Limb (tissue), 2 donors: ENCODE measurements around the gene PDE3B.
"Not testable (repeated sequence)": the region's sequence is repeated elsewhere in the genome, so short reads cannot be mapped to it uniquely, and the experiment has no call there.

Experiments used
- DNase-seq, 2 donors: peaks; one replicate each; pipeline ENCODE4 v3.0.0-alpha.2; 2016; ENCODE audit errors: extremely low spot score in 2 of 2

The PDE3B gene

DNA sequence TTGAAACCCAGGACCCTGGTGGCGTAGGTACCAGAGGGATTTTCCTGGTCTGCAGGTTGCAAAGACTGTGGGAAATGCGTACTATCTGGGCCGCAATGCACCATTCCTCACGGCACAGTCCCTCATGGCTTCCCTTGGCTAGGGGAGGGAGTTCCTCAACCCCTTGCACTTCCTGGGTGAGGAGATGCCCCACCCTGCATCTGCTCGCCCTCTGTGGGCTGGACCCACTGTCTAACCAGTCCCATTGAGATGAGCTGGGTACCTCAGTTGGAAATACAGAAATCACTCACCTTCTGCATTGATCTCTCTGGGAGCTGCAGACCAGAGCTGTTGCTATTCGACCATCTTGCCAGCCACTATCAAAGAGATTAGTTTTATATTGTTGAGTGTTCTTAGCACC, 100.1 kb downstream of the PDE3B start:
- DNase-seq = not testable (repeated sequence)

DNA sequence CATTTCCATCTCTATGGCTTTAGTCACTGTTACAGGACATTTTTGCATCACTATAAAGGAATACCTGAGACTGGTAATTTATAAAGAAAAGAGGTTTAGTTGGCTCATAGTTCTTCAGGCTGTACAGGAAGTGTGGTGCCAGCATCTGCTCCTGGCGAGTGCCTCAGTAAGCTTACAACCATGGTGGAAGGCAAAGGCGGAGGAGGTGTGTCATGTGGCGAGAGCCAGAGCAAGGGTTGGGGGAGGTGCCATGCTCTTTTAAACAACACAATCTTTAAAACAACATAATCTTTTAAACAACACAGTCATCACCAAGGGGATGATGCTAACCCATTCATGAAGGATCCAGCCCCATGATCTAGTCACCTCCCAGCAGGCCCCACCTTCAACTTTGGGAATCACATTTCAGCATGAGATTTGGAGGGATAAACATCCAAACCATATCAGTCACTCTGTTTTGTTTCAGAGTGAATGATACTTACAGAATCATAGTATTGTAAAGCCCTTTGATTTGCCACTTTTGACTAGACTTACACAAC, 103.3 kb downstream of the PDE3B start:
- DNase-seq = no peak

DNA sequence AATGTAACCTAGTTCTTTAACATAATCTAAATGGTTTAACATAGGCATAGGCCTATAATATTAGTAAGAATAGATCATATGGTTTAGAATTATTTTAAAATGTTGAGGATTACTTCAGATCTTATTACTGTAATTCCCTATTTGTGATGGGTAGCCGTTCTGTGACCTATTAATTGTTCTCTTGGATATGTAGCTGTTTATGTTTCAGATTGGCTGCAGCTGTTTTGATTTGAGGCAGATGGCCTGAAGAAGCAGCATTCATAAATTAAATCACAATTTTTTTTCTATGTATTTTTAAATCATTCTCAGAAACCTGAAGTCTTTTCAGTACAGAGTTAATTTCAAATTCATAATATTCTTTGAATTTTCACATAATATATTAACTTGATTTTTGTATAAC, 104.5 kb downstream of the PDE3B start:
- peak in 1 of 2 donors; percentile 8 for DNase-seq

GRCh38 chr11:14750911-14751310, 107.3 kb downstream of the PDE3B start:
- no peak for DNase-seq

DNA sequence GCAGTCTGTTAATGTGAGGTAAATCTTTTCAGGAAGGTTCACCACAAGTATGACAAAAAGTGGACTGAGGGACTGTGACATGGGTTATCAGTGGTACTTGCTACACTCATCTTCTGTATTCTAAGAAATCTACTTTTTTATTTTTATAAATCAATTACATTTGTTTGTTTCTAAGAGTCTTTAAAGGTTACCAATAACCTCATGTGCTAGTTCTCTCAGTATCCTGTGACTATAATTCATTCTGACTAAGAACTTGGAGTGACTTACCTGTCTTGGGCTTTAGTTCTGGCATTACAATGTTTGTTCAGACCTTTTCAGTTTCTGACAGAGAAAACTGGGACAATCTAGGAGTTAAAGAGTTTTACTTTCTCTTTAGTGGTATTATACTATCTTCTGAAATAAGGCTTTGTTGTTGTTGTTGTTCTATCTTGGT, 108.4 kb downstream of the PDE3B start:
- DNase-seq = no peak

GRCh38 chr11:14755140-14755539, 111.5 kb downstream of the PDE3B start:
- no peak for DNase-seq

- no peak for DNase-seq
Observed at GRCh38 chr11:14756349-14756748, 112.7 kb downstream of the PDE3B start.

DNA sequence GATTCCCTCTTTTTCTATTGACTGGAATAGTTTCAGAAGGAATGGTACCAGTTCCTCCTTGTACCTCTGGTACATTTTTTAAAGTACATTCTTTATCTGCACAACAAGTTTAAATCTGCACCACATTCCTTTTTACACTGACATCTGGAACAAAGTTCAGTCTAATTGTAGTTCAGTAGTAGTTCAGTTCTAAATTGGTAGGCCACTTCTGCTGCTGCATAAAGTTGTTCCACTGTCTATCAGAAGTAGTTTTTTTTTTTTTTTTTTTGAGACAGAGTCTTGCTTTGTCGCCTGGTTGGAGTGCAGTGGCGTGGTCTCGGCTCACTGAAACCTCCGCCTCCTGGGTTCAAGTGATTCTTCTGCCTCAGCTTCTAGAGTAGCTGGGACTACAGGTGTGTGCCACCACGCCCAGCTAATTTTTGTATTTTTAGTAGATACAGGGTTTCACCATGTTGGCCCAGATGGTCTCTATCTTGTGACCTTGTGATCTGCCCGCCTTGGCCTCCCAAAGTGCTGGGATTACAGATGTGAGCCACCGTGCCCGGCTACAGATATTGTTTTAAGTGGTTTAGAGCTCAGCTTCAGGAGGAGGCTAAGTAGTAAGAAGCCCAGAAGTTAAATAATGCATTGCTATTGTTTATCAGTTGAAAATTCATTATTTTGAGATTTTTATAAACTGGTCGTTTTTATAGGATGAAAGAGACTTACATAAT, 115.9 kb downstream of the PDE3B start:
- not testable (repeated sequence) for DNase-seq

DNA sequence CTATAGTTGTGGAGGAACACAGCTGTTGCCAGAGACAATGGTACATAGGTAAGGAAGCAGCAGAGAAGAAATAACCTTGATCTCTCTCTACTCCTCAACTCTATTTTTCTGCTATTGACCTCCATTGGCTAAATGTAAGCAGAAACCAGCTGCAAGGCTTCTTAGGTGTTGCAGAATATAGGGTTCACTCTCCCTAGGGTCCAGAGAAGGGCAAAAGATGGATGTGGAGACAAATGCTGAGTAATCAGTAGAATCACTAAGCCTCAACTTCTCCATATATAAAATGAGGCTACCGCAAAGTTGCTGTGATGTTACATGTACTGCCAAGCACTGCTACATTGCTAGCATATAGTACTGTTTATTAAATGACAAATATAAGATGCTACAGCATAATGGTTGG, 120.6 kb downstream of the PDE3B start:
- DNase-seq = no peak

- no peak for DNase-seq
Observed at GRCh38 chr11:14764579-14765527, 121.2 kb downstream of the PDE3B start.

DNA sequence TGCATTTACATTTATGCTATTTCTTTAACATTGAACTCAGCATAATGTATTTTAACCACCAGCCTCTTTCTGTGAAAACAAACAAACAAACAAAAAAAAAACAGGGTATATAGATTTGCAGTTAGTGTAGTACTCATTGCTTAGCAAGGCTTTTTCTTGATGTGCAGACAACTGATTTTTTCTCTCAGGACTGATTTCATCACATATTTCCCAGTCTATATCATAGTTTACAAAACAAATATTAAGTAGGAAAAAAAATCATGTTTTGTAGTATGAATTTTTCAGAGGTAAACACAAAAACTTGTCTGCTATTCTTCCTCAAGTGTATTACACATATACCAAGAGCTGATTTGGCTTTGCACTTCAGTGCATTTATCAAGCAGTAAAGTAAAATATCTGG, 123.0 kb downstream of the PDE3B start:
- no peak for DNase-seq

GRCh38 chr11:14768526-14769188, 125.1 kb downstream of the PDE3B start:
- DNase-seq = no peak

DNA sequence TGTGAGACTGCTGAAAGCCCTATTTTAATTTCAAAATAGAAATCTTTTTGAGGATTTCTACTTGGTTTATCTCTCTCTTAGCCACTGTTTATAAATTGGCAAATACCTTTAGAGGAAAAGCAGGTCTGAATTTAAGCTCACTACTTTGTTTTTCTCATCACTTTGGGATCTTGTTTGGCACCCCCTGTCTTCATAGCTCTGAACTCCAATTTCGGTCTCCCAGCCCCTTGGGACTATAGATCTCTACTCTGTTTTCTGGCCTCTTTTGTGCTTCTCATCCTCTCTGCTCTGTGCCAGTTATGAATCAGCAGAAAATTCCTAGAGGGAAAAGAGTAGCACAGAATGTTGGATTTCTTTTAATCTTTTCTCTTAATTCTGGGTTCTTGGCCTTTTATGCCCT, 130.2 kb downstream of the PDE3B start:
- DNase-seq = no peak

GRCh38 chr11:14774721-14775120, 131.1 kb downstream of the PDE3B start:
- DNase-seq = no peak

DNA sequence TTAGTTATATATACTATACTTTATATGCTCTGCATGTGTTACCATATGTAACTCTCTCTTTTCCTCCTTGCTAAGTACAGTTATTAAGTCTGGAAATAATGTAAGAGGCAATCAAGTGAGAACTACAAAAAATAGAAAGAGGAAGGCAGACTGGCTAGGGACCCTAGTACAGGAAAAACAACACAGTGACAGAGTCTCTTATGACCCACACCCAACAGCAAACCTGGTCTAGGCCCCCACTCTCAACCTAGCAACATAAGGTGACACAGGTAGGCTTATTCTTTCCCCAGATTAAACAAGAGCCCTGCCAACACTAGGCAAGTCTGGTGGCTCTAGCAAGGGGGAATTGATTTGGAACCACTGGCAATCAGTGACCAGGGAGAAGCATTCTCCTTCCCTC, 132.3 kb downstream of the PDE3B start:
- DNase-seq = no peak

GRCh38 chr11:14778460-14778859, 134.9 kb downstream of the PDE3B start:
- DNase-seq = not testable (repeated sequence)

DNA sequence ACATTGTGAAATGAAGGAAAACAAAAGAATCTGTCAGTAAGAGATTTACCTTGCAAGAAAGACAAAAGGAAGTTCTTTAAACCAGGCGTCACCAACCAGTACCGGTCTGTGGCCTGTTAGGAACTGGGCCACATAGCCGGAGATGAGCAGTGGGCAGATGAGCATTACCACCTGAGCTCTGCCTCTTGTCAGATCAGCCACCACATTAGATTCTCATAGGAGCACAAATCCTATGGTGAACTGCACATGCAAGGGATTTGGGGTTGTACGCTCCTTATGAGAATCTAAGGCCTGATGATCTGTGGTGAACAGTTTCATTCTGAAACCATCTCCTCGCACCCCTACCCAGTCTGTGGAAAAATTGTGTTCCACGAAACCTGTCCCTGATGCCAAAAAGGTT, 140.2 kb downstream of the PDE3B start:
- DNase-seq = no peak

GRCh38 chr11:14784230-14784629, 140.6 kb downstream of the PDE3B start:
- DNase-seq = no peak

DNA sequence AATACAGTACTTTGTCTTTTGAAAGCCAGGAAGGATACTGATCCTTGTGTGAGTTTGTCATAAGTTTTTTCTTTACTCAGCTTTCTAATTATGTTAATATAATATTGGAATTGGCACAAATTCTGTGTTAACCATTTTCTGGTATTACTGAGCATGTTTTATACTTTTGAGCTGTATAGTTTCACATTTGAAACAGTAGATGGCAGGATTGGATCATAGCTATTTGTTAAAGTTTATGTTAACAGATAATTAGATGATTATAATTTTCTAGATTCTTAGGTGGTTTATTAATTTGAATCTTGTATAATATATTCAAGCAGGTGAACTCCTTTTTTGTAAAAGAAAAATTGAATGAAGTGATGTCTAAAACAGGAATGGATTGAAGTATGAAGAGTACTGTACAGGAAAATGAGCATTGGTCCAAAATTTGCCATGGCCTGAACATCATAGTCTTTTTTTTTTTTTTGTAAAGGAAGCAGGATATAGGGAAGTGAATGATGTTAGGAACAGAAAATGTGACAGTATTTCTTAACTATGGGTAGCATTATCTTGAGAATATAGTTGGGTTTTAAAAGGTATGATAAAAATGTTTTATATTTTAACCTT, 146.4 kb downstream of the PDE3B start:
- DNase-seq = peak in 1 of 2 donors; percentile 33

DNA sequence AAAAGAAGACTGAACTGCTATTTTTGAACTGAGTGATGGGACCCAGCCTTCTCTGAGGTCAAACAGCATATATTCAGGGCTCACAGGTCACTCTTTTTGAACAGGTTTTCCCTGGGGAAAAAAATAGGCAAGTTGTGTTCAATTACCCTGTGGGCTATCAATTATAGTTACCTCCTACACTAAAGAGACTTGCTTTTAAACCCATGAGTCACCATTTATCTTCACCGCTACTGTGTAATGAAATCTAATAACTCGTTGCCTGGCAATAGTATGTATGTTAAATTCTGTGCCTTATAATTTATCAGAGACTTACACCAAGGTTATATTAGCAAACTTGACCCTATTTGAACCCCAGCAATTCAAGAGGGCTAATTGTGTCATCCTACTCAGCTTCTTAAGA, 149.9 kb downstream of the PDE3B start:
- DNase-seq = no peak

GRCh38 chr11:14796028-14796427, 152.4 kb downstream of the PDE3B start:
- not testable (repeated sequence) for DNase-seq
